Omental fat pad (tissue), 4 donors: Measurements from ENCODE around the gene FGFRL1. TPM values are rescaled to one million over a fixed set of nuclear protein-coding genes. Genes with fewer than 3 reads are reported as not detected.
A peak's percentile ranks its signal among the peaks of the same experiment; 100 is the strongest.
"Not testable (repeated sequence)": the region's sequence is repeated elsewhere in the genome, so short reads cannot be mapped to it uniquely, and the experiment has no call there.

Source experiments
- ATAC-seq: fragments of 150-250 bp; one replicate; pipeline ENCODE4 v1.9.1; 2016; ENCODE audit warnings: mild to moderate bottlenecking, moderate library complexity; ENCODE audit not compliant: low FRiP score
- DNase-seq: peaks from one replicate; pipeline ENCODE4 v3.0.0-alpha.2; 2019; ENCODE audit warnings: low spot score
- total RNA-seq, 4 donors: library from RNA; depleted of rRNA; stranded (reverse); fragments of >200 nt; gene quantifications; one replicate each; pipeline ENCODE4 v1.1.0, GENCODE V29; 2016
- TF ChIP-seq, protein P1 (sequence below), 3 donors: fragments of 450-650 bp; IDR thresholded peaks; one replicate each; pipeline ENCODE4 v1.5.1; 2016 to 2017; ENCODE audit warnings: antibody characterized with exemption in 3 of 3, mild to moderate bottlenecking in 3 of 3, moderate library complexity in 2 of 3

Gene FGFRL1
- total RNA-seq, 4 donors from 2014 or later, result 25.1 to 91.7 (median 68.8) TPM

DNA sequence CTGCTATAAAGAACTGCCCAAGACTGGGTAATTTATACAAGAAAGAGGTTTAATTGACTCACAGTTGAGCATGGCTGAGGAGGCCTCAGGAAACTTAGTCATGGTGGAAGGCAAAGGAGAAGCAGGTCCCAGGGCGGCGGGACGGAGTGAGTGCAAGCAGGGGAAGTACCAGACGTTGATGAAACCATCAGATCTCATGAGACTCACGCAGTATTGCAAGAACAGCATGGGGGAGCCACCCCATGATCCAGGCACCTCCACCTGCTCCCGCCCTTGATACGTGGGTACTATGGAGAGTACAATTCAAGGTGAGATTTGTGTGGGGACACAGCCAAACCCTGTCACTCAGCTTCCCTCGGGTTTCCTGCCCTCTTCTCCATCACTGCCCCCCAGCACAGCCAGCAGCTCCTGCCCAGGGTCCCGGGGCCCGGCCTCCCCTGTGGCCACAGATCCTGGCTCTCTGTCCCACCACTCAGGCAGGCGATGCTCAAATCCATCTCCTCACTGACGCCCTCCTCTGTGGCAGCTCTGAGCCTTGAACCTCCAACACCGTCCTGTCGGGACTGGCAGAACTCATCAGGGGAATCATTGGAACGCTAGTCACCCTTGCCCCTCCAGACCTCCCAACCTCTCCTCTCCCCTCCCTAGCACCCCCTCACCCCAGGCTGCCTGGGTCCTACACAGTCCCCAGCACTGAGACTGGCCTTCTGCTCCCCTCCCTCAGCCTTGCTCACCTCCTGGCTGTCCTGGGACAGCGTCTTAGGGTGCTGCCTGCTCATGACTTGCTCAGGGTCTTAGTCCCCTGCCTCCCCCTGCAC, 37.6 kb downstream of the FGFRL1 start:
- TF ChIP-seq, protein P1, sequence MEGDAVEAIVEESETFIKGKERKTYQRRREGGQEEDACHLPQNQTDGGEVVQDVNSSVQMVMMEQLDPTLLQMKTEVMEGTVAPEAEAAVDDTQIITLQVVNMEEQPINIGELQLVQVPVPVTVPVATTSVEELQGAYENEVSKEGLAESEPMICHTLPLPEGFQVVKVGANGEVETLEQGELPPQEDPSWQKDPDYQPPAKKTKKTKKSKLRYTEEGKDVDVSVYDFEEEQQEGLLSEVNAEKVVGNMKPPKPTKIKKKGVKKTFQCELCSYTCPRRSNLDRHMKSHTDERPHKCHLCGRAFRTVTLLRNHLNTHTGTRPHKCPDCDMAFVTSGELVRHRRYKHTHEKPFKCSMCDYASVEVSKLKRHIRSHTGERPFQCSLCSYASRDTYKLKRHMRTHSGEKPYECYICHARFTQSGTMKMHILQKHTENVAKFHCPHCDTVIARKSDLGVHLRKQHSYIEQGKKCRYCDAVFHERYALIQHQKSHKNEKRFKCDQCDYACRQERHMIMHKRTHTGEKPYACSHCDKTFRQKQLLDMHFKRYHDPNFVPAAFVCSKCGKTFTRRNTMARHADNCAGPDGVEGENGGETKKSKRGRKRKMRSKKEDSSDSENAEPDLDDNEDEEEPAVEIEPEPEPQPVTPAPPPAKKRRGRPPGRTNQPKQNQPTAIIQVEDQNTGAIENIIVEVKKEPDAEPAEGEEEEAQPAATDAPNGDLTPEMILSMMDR (IDR thresholded peaks at IDR 0.05), result no peak
- ATAC-seq (no peak), DNase-seq (no peak)

DNA sequence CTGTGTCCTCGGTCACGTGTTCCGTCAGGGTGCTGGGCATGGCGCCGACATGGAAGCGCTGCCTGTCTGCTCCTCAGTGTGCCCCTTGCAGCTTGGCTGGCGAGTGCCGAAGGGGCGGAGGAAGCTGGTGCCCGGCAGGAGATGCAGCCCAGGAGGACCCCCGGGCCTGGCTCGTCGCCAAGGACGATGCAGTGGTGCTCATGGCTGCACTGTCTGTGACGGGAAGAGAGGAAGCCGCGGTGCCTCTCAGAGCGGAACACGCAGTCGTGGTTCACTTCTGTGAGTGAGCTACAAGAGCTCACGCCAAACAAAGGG, 38.1 kb downstream of the FGFRL1 start:
- TF ChIP-seq, protein P1 (IDR thresholded peaks at IDR 0.05), result no peak
- no peak for ATAC-seq
- DNase-seq, result no peak

DNA sequence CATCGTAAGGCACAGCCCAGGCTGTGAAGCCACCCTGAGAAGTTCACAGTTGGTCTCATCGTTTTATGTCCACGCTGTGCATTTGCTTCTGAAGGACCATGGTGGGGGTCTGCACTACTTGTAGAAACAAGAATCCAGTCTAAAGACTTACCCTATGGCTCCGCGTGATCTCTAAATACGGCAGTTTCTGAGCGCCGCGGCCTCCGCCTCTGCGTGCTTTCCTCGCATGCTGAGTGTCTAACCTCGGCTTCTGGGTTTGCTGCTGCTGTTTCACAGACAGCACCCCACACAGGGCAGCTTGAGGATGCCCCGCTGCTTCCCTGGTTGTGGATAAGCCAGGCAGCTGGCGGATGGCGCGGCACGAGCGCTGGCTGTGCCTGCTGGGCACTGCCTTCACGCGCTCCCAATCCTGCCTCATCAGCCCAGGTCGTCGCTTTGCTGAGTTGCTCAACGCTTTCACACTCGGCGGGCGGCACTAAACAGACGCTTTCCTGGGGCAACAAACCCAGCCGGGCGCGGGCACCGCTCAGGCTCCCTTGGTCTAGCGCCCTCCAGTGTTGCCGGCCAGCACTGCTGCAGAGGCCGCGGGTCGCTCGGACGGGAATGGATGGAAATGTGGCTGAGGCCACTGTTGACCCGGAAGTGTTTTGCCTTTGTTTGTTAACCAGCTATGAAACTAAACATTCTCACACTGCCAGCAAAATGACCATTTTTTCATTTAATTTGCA, 39.2 kb downstream of the FGFRL1 start:
- no peak for DNase-seq
- TF ChIP-seq, protein P1 (IDR thresholded peaks at IDR 0.05), result no peak
- ATAC-seq, result no peak

DNA sequence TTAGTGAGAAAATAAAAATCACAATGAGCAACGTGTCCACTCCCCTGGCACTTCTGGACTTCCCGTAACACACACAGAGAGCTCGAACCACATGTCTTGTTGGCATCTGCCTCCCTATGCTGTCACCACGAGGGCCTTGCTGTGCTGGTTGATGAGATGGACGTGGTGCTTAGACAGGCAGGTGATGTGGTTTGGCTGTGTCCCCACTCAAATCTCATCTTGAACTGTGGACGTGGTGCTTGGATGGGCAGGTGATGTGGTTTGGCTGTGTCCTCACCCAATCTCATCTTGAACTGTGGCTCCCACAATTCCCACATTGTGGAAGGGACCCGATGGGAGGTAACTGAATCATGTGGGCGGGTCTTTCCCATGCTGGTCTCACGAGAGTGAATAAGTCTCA, 40.0 kb downstream of the FGFRL1 start:
- ATAC-seq, result no peak
- TF ChIP-seq, protein P1 (IDR thresholded peaks at IDR 0.05), result no peak
- no peak for DNase-seq

DNA sequence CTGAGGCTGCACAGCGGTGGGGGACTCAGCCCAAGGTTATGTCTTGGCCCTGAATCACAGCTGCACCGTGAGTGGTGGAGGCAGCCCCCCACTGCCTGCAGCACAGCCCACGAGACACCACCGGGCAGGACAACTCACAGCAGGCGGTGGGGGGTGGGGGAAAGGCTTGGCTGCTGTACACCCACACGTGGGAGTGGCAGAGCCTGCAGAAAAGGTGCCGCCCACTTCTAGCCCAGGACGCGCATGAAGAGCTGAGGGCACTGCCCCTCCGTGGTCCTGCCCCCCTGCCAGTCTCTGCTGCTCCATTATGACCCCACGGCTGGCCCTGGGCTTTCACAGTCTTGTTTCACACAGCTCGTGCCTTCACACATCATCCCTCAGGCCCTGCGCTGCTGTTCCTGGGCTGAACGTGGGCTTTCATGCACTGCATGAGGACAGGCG, 40.8 kb downstream of the FGFRL1 start:
- TF ChIP-seq, protein P1 (IDR thresholded peaks at IDR 0.05), result no peak
- ATAC-seq (peak; percentile 23), DNase-seq (no peak)

DNA sequence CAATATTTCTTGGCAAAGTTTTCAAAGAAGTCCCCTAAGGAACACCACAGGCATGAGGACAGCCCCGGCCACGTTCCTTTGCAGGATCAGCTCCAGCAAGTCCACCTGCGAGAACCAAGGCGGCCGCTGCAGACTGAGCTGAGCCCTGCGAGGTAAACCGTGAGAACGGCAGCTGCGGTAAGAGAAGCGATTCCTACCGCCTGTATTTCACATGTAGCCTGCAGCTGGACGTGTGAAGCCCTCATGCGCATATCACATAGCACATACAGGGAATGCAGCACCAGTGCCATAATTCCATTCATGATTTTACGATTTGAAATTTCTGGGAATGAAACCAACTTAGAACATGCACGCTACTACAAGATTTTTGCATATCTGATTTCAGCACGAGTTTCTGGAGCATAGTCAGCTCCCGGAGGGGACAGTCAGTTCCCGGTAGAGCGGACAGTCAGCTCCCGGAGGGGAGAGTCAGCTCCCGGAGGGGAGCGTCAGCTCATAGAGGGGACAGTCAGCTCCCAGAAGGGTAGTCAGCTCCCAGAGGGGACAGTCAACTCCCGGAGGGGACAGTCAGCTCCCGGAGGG, 41.7 kb downstream of the FGFRL1 start:
- TF ChIP-seq, protein P1 (IDR thresholded peaks at IDR 0.05), result no peak
- no peak for ATAC-seq
- no peak for DNase-seq

DNA sequence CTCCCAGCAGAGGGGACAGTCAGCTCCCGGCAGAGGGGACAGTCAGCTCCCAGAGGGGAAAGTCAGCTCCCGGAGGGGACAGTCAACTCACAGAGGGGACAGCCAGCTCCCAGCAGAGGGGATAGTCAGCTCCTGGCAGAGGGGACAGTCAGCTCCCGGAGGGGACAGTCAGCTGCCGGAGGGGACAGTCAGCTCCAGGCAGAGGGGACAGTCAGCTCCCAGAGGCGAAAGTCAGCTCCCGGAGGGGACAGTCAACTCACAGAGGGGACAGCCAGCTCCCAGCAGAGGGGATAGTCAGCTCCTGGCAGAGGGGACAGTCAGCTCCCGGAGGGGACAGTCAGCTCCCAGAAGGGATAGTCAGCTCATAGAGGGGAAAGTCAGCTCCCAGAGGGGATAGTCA, 42.5 kb downstream of the FGFRL1 start:
- DNase-seq, ATAC-seq: not testable (repeated sequence)

DNA sequence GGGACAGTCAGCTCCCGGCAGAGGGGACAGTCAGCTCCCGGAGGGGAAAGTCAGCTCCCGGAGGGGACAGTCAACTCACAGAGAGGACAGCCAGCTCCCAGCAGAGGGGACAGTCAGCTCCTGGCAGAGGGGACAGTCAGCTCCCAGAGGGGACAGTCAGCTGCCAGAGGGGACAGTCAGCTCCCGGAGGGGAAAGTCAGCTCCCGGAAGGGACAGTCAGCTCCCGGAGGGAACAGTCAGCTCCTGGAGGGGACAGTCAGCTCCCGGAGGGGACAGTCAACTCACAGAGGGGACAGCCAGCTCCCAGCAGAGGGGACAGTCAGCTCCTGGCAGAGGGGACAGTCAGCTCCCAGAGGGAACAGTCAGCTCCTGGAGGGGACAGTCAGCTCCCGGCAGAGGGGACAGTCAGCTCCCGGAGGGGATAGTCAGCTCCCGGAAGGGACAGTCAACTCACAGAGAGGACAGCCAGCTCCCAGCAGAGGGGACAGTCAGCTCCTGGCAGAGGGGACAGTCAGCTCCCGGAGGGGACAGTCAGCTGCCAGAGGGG, 43.3 kb downstream of the FGFRL1 start:
- not testable (repeated sequence) for DNase-seq, ATAC-seq

DNA sequence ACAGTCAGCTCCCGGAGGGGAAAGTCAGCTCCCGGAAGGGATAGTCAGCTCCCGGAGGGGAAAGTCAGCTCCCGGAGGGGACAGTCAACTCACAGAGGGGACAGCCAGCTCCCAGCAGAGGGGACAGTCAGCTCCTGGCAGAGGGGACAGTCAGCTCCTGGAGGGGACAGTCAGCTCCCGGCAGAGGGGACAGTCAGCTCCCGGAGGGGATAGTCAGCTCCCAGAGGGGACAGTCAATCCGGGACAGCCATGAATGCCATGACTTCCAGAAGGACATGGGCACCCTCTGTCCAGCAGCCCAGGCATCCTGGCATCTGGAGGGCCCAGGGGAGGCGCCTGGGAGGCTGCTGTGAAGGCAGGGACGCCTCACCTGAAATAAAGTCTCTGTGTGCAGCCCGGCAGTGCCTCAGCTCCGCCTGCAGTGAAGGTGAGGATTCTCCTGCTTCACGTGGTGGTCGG, 43.8 kb downstream of the FGFRL1 start:
- DNase-seq, ATAC-seq: not testable (repeated sequence)
